Neural cell (in vitro differentiated cells): Measurements from ENCODE around the gene TRIM46.

Experiments used
- CTCF ChIP-seq: fragments of 450-650 bp; IDR thresholded peaks from 2 replicates; pipeline ENCODE4 v1.5.1; 2014; ENCODE audit warnings: antibody characterized with exemption, mild to moderate bottlenecking, moderate library complexity; ENCODE audit not compliant: poor library complexity, severe bottlenecking
- EZH2 ChIP-seq: fragments of 200-600, 300-800 bp; shearing (Covaris generic), sonication (generic); IDR thresholded peaks from 2 replicates; pipeline ENCODE4 v1.6.1; 2014; ENCODE audit warnings: antibody characterized with exemption, low read length, borderline replicate concordance, mild to moderate bottlenecking; ENCODE audit not compliant: insufficient read depth, poor library complexity, severe bottlenecking
- POLR2AphosphoS5 ChIP-seq: IDR thresholded peaks from 2 replicates; pipeline ENCODE4 v1.6.1; 2012
- RAD21 ChIP-seq: fragments of 450-650 bp; conservative IDR thresholded peaks from 2 replicates; pipeline ENCODE4 v1.6.1; 2014; ENCODE audit warnings: antibody characterized with exemption, mild to moderate bottlenecking, moderate library complexity
- SMC3 ChIP-seq: fragments of 450-650 bp; conservative IDR thresholded peaks from 2 replicates; pipeline ENCODE4 v1.6.1; 2014; ENCODE audit warnings: antibody characterized with exemption, mild to moderate bottlenecking, moderate library complexity; ENCODE audit not compliant: poor library complexity
- TAF1 ChIP-seq: IDR thresholded peaks from 2 replicates; pipeline ENCODE4 v1.6.1; 2012; ENCODE audit warnings: low read depth

GRCh38 chr1:155140630-155140953 lies 33.1 kb upstream of the TRIM46 start:
- TF ChIP-seq CTCF (no peak), POLR2AphosphoS5 (no peak), RAD21 (no peak), EZH2 (no peak), SMC3 (no peak), TAF1 (no peak)
